Frontal cortex (tissue), 4 donors: ENCODE measurements around the gene UQCRHL. TPM values are rescaled to one million over a fixed set of nuclear protein-coding genes. Genes with fewer than 3 reads are reported as not detected.

Source experiments
- DNase-seq, 2 donors: peaks; one replicate each; pipeline ENCODE4 v3.0.0; 2012; ENCODE audit warnings: low spot score in 2 of 2
- FAIRE-seq: peaks from 2 replicates; lab custom pipeline; 2012; peaks lifted over from hg19 to GRCh38; lab: Jason Lieb, UNC
- total RNA-seq: library from RNA; depleted of rRNA; stranded (reverse); fragments of >200 nt; gene quantifications from one replicate; pipeline ENCODE4 v1.2.3, GENCODE V29; 2014
- donor health status: control.
- donor health status: control.
- donor health status: control.

UQCRHL gene
- total RNA-seq, 1 donor from 2014 or later = 2.9 TPM

DNA sequence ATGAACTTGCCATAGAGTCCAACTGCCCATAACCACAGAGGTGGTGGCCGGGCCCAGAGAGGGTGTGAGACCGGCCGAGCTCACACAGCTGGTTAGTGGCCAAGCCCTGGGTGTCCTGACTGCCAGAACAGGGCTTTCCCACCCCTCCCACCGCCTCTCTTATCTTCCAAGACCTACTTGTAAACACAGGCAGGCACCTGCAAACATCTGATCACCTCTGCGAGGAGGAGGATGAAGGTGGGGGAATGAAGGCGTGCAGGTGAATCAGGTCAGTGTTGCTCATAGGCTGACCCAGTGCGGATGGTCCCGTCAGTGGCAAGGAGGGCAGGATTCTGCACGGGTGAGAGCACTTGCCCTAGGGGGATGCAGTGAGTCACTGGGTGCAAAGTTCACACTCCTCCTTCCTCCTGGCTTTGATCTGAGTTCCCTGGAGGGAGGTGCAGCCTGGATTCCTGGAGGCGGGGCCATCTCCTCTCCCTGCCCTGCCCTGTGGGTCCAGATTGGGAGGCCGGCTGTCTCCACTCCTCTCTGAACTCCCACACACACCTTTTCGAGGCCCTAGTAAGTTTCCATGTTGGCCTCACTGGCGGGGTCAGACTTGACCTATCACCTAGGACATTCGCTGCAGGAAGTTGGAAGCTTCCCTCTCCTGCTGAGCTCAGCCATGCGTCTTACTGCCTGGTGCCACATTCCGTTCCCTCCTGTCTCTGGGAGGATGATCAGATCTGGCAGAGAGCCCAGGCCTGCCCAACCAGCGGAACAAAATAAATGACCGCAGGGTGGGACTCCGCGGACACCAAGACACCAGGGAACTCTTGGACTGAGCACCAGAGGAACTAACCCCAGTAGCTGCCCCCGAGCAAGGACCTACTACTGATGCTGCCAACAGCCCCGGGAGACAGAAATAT is 7.3 kb downstream of the UQCRHL start:
- DNase-seq (no peak), FAIRE-seq (no peak)

DNA sequence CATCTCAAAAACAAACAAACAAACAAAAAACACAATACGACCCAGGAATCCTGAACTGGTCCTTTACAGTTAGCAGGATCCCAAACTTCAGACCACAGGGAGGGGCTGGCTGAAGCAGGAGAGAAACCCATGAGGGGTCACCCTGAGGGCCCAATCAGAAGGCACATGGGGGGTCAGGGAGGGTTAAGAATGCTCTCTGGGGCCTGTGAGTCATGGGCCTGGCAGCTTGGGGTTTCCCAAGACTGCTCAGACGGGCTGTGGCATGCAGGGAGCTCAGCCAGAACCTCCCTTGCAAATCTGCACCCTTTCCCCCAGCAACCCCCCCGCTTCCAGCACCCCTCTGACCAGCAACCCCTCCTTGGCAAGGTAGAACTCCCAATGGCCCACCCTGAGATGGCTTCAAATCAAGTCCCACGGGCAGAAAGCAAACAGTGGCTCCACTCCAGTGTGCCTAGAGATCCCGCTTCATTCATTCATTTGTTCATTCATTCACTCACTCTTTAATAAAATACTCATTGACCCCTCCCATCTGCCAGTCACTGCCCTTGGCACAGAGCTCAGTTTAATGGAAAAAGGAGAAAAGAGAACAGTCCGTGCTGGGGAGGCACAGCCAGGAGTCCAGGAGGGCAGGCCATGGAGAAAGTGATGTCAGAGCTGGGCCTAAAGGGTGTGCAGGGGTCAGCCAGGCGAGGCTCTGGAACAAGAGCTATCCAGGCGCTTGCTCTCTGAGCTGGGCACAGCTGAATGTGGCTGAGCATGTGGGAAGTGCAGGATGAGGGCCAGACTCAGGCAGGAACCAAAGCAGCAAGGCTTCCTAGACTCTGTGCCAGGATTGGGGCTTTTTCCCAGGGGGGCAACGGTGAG is 8.2 kb downstream of the UQCRHL start:
- no peak for DNase-seq
- FAIRE-seq = no peak

DNA sequence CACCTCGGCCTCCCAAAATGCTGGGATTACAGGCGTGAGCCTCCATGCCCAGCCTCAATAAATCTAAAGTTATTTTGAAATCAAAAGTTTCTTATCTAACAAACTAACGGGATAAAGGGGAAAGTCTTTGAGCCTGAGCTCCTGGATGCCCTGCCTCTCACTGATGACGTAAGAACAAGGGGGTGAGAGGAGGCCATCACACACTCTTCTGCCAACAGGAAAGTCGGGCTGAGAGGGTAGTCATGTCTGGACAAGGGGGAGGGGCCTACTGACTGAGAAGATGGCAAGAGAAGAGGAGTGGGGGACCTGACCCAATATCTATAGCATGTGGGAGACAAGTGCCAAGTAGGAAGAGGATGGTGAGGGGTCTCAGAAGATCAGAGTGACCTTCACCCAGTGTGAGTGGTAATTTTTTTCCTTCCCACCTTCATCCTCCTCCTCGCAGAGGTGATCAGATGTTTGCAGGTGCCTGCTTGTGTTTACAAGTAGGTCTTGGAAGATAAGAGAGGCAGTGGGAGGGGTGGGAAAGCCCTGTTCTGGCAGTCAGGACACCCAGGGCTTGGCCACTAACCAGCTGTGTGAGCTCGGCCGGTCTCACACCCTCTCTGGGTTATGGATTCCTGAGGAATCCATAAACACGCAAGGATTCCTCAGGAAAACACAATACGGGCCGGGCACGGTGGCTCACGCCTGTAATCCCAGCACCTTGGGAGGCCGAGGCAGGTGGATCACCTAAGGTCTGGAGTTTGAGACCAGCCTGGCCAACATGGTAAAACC is 9.6 kb downstream of the UQCRHL start:
- DNase-seq = no peak
- FAIRE-seq = no peak

DNA sequence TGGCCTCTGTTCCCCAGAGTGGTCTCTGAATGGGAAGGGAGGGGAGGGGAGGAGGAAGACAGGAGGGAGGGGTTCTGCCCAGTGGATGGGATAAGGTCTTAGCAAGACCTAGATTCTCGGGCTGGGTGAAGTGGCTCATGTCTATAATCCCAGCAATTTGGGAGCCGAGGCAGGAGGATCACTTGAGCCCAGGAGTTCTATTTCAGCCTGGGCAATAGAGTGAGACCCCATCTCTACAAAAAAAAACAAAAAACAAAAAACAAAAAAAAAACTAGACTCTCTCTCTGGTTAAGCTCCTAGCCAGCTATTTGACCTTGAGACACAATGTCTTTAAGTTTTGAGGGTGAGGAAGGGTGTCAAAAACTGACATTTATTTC is 11.4 kb downstream of the UQCRHL start:
- FAIRE-seq (no peak), DNase-seq (no peak)

DNA sequence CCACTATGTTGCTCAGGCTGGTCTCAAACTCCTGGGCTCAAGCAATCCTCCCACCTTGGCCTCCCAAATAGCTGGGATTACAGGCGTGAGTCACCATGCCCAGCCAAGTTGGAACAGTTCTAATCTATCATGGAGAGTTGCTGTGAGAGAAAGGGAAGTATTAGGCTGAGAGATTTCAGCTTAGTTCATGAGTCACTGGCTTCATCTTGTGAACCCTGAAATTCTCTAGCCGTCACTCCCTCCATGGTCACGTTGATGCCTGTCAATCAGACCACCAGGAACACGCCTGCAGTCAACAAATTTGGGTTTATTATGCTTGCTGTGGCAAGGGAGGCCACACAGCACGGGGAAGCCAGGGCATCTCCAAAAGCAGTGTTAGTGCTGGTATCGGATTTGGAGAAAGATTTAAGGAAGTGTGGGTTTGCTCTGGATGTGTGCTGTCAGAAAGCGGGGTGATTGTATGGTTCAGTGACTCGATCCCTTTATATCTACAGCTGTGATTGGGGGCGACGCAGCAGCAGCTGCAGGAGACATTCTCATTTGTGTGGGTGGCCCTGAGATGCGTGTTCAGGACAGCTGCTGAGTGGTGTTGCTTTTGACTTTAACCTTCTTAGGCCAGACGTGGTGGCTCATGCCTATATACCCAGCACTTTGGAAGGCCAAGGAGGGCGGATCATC is 18.7 kb downstream of the UQCRHL start:
- DNase-seq = no peak

DNA sequence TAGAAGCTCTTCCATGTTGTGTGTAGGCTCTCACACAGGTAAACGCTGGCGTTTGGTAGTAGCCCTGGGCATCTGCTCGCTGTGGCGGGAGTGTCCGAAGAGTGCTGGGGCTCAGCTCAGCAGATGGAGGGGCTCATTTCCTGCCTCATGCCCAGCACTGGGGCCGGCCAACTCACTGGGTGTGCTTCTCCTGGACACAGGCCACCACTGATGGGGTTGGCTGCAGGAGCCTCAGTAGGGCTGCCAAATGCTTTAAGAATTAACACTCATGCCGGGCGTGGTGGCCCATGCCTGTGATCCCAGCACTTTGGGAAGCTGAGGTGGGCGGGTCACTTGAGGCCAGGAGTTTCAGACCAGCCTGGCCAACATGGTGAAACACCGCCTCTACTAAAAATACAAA is 20.9 kb downstream of the UQCRHL start:
- FAIRE-seq (no peak), DNase-seq (no peak)

More for the DNA sequence above, 18.7 kb downstream of the UQCRHL start:
- FAIRE-seq = no peak

DNA sequence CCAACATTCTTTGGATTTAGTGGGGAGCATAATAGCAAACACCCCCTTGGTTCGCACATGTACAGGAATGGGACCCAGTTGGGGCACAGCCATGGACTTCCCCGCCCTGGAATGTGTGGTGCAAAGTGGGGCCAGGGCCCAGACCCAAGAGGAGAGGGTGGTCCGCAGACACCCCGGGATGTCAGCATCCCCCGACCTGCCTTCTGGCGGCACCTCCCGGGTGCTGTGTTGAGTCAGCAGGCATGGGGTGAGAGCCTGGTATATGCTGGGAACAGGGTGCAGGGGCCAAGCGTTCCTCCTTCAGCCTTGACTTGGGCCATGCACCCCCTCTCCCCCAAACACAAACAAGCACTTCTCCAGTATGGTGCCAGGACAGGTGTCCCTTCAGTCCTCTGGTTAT is 21.8 kb downstream of the UQCRHL start:
- no peak for FAIRE-seq
- no peak for DNase-seq

DNA sequence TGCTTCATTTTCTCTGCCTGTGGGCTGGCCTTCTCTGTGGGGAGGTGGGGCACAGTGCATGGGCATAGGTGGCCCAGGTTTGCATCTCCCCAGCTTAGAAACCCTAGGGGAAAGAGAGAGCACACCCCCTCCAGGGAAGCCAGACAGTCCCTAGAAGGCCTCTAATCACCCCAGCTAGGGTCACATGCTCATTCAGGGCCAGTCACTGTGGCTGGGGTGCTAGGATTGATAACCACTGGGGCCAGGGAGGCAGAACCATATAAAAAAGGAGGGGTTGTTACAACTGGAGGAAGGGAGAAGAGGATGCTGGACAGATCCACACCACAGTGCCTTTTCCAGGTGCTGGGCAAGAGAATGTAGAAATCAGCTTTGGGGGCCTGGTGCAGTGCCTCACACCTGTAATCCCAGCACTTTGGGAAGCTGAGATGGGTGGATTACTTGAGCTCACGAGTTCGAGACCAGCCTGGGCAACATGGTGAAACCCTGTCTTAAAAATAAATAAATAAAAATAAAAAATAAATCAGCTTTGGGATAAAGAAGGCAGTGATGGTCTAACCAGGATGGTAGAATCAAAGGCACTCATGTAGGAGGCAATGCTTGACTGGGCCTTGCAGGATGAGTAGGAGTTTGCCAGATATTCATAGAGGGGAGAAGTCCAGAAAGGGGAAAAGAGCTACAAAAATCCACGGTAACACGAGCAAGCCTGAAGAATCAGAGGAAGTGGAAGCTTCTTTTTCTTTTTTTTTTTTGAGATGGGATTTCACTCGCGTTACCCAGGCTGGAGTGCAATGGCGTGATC is 29.3 kb downstream of the UQCRHL start:
- FAIRE-seq (no peak), DNase-seq (no peak)

DNA sequence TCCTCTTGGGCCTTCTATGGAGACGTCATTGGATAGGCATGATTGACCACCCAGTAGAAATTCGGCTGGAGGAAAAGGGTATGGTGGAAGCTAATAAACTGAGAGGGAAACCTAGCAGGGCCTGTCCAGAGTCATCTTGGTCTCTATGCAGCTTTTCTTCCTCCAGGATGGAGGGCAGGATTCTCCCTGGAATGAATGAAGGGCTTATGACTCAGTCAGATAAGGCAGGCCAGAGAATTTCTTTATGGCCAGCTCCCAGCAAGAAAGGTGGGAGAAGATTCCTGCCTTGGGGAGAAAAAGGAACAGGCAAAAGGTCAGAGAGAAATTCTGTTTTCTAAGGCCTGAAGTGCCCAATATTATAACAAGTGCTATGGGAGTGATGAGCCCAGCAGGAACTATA is 31.7 kb downstream of the UQCRHL start:
- no peak for FAIRE-seq
- no peak for DNase-seq

DNA sequence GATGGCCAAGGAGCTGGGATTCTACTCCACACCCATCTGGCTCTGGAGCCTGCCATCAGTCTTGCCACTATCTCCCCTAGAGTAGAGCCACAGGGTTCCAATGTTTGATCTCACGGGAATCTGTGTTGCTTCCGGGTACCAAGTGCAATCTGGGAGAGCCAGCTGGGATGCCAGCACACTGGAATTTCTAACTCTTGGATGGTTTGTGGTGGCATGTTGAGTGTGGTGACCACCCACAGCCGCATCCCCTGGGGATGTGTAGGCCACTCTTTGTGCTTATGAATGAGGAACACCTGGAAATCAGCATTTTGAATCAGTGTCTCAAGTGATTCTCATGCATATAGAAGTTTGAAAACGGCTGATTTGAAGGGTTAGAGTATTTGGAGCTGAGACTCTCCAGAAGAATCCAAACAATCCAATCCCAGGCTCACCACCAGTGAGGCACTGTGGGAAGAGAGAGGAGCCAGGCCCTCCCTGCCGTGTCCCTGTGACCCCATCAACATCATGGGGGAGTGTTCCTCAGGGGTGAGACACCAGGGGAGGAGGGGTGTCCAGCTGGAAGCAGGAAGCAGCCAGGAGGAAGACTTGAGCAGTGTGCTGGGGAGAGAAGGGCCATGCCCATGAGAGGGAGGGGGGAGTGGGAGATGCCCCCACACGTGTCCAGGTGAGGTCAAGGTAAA is 35.5 kb downstream of the UQCRHL start:
- FAIRE-seq = no peak
- DNase-seq = no peak

DNA sequence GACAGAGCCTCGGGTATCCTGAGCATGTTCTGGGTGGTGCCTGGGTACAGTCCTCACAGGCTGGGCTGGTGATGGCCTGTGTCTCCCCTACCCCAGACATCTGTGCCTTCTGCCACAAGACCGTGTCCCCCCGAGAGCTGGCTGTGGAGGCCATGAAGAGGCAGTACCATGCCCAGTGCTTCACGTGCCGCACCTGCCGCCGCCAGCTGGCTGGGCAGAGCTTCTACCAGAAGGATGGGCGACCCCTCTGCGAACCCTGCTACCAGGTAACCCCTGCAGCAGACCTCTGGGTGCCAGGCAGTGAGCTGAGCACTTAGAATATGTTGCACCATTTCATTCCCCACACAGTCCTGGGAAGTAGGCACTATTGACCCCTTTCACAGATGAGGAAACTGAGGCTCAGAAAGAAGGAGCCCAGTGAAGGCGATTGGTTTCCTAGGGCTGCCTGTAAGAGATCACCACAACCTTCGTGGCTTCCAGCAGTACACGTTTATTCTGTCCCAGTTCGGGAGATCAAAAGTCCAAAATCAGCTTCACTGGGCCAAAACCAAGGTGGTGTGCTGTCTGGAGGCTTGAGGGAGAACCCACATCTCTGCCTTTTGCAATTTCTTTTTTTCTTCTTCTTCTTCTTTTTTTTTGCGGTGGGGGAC is 37.0 kb downstream of the UQCRHL start:
- DNase-seq (no peak), FAIRE-seq (no peak)

DNA sequence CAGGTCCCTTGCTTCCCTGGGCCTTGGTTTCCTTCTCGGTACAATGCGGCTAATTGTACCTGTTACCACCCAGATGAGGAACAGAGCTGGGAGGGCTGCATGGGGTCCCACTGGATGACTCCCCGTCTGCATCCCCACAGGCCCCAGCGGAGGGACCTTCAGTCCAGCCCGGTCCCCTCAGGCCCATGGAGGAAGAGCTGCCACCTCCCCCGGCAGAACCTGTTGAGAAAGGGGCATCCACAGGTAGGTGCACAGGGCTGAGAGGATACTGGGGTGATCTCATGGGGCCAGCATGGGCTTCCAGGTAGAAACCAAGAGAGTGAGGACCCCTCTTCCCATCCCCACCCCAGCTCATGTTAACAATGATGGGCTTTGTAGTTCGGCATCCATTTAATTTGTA is 39.1 kb downstream of the UQCRHL start:
- no peak for FAIRE-seq
- no peak for DNase-seq

DNA sequence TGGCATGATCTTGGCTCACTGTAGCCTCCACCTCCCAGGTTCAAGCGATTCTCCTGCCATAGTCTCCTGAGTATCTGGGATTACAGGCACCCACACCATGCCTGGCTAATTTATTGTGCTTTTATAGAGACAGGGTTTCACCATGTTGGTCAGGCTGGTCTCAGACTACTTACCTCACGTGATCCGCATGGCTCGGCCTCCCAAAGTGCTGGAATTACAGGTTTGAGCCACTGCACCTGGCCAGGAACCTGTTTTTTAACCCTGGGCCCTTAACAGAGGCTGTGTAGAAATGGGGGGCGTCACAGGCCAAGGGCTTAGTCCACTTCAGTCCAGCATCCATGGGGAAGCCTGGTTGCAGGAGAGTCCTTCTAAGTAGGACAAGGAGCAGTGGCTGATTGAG is 39.5 kb downstream of the UQCRHL start:
- no peak for DNase-seq
- FAIRE-seq = no peak

DNA sequence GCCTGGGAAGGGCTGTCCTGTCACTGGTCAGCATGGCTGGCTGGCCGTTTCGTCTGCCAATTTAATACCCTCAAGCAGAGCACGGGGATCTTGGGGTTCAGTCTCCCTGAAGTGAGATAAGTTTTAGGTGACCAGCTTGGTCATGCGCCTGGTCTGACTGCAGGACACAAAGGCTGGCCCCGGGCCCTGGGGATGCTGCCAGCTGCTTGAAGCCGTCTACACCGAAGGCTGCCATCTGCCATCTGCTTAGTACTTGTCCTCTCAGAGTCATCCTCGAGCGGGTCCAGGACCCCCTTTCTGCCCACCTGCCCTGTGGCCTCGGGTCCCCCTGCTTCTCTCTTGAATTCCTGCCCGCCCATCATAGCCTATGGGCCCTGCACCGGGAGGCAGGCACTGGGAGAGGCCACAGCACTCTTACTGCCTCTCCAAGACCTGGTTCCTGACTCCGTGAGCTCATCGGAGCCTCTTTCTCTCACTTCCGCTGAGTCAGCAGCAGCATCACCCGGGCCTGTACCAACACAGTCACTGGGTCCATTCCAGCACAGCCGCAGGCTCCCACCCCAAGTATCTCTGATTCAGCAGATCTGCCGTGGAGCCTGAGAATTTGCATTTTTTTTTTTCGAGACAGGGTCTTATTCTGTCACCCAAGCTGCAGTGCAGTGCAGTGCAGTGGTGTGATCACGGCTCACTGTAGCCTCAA is 41.8 kb downstream of the UQCRHL start:
- no peak for FAIRE-seq
- no peak for DNase-seq

DNA sequence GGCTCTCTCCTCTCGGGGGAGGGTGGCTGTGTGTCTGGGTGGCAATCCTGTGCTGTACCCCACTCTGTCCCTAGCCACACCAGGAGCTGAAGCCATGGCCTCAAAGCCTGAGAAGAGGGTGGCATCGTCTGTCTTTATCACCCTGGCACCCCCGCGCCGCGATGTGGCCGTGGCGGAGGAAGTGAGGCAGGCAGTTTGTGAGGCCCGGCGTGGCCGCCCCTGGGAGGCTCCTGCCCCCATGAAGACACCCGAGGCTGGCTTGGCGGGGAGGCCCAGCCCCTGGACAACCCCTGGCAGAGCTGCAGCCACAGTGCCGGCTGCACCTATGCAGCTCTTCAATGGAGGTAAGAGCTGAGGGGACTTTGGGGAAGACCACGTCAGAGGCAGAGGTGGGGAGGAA is 42.6 kb downstream of the UQCRHL start:
- FAIRE-seq = no peak
- DNase-seq = no peak

DNA sequence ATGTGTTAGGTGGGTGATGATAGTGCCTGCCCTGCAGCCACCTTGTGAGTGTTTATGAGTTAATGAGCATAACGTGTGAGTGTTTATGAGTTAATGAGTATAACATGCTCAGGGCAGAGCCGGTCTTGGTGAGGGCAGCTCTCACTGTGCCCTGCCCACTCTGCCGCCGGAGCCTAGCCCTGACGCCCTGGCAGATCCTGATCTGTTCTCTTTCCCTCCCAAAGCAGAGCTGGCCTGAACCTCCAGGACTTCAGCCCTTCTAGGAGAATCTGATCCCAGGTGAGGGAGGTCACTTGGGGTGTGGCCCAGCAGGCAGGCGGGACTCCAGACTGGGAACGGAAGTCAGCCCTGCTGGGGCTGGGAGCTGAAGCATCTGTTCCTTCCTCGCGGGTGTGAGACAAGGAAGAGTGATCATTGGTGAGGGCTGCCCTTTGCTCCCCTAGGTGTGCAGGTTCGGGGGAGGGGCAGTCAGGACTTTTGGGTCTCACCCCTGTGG is 43.1 kb downstream of the UQCRHL start:
- DNase-seq (no peak), FAIRE-seq (no peak)

DNA sequence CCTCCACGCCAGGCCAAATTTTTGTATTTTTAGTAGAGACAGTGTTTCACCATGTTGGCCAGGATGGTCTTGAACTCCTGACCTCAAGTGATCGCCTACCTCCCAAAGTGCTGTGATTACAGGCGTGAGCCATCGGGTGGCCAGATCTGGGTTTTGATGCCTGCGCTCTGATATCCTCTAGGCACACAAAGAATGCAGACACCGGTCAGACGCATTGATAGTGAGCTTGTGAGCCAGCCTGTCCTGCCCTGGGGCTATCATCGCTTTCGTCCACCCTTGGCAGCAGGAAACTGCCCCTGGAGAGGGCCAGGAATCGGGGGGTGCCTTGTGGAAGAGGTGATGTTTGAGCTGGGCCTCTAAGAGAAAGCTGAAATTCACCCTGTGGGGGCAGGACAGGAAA is 44.9 kb downstream of the UQCRHL start:
- FAIRE-seq (no peak), DNase-seq (no peak)
